OCI-LY1 (cell line): ENCODE measurements around the gene ARHGEF11.
"Not testable (repeated sequence)": the region's sequence is repeated elsewhere in the genome, so short reads cannot be mapped to it uniquely, and the experiment has no call there.

Experiments used
- H2AFZ ChIP-seq: fragments of 200-600 bp; sonication (generic), shearing (Covaris generic); 2 replicates; pipeline ENCODE4 v1.6.0; 2014; ENCODE audit warnings: antibody characterized with exemption, mild to moderate bottlenecking, low read length
- H3F3A ChIP-seq: fragments of 200-600 bp; sonication (generic), shearing (Covaris generic); 2 replicates; pipeline ENCODE4 v1.6.0; 2014; ENCODE audit warnings: mild to moderate bottlenecking, antibody characterized with exemption, low read length, moderate library complexity; ENCODE audit not compliant: insufficient read depth
- H3K27ac ChIP-seq: fragments of 200-600 bp; sonication (generic); 2 replicates; pipeline ENCODE4 v1.5.1; 2014; ENCODE audit warnings: low read length, mixed run types, mild to moderate bottlenecking, low read depth; ENCODE audit not compliant: poor library complexity, severe bottlenecking
- H3K27me3 ChIP-seq: fragments of 200-600 bp; sonication (generic); 2 replicates; pipeline ENCODE4 v1.6.0; 2014; ENCODE audit warnings: antibody characterized with exemption, mild to moderate bottlenecking, low read length, moderate library complexity; ENCODE audit not compliant: insufficient read depth
- H3K36me3 ChIP-seq: fragments of 200-600 bp; sonication (generic); 2 replicates; pipeline ENCODE4 v1.6.1; 2014; ENCODE audit warnings: mild to moderate bottlenecking, antibody characterized with exemption, low read length, moderate library complexity, mixed read lengths; ENCODE audit not compliant: insufficient read depth
- H3K4me1 ChIP-seq: fragments of 200-600 bp; sonication (generic); 2 replicates; pipeline ENCODE4 v1.5.1; 2014; ENCODE audit warnings: mild to moderate bottlenecking, low read length, moderate library complexity; ENCODE audit not compliant: insufficient read depth, severe bottlenecking
- H3K4me2 ChIP-seq: fragments of 200-600 bp; sonication (generic), shearing (Covaris generic); 2 replicates; pipeline ENCODE4 v1.6.1; 2014; ENCODE audit warnings: low read length
- H3K4me3 ChIP-seq: fragments of 200-600 bp; sonication (generic); 2 replicates; pipeline ENCODE4 v1.5.1; 2014; ENCODE audit warnings: low read length, low read depth, mild to moderate bottlenecking, mixed read lengths; ENCODE audit not compliant: poor library complexity, severe bottlenecking
- H3K79me2 ChIP-seq: fragments of 200-600 bp; shearing (Covaris generic); 2 replicates; pipeline ENCODE4 v1.6.1; 2016; ENCODE audit warnings: mixed run types, low read length, mixed read lengths; ENCODE audit not compliant: insufficient read depth
- H3K9ac ChIP-seq: fragments of 200-600 bp; sonication (generic), shearing (Covaris generic); 2 replicates; pipeline ENCODE4 v1.6.1; 2014; ENCODE audit warnings: mild to moderate bottlenecking, low read length, mixed read lengths
- H3K9me2 ChIP-seq: fragments of 200-600 bp; sonication (generic), shearing (Covaris generic); 2 replicates; pipeline ENCODE4 v1.6.1; 2014; ENCODE audit warnings: low read depth, mild to moderate bottlenecking, low read length, mixed read lengths
- H3K9me3 ChIP-seq: fragments of 200-600 bp; shearing (Covaris generic); 2 replicates; pipeline ENCODE4 v1.6.1; 2014; ENCODE audit warnings: low read length, mixed read lengths
- H4K20me1 ChIP-seq: fragments of 200-600 bp; sonication (generic), shearing (Covaris generic); 2 replicates; pipeline ENCODE4 v1.6.0; 2016; ENCODE audit warnings: mild to moderate bottlenecking, low read length; ENCODE audit not compliant: insufficient read depth
- CTCF ChIP-seq: fragments of 200-600 bp; sonication (generic), shearing (Covaris generic); IDR thresholded peaks from 2 replicates; pipeline ENCODE4 v1.5.1; 2017; ENCODE audit warnings: mild to moderate bottlenecking, antibody characterized with exemption, low read length, moderate library complexity, mixed read lengths
- EZH2 ChIP-seq: fragments of 200-600 bp; sonication (generic), shearing (Covaris generic); IDR thresholded peaks from 2 replicates; pipeline ENCODE4 v1.8.0; 2017; ENCODE audit warnings: borderline replicate concordance, mixed run types, mild to moderate bottlenecking, antibody characterized with exemption, low read length, moderate library complexity, mixed read lengths

The ARHGEF11 gene

GRCh38 chr1:157077394-157077793 lies 31.9 kb upstream of the ARHGEF11 start:
- Histone ChIP-seq H3K4me2 (no peak overlapping the region), H2AFZ (no peak overlapping the region), H4K20me1 (no peaks in the 10 kb centered on the region), H3K9me3 (no peaks in the 10 kb centered on the region), H3K79me2 (no peaks in the 10 kb centered on the region), H3K27me3 (peaks cover 6% of the 10 kb centered on the region; the same call in 1 of the 2 replicates), H3K9ac (no peak overlapping the region), H3K27ac (no peak overlapping the region), H3K36me3 (no peaks in the 10 kb centered on the region), H3F3A (no peaks in the 10 kb centered on the region), H3K4me3 (no peak overlapping the region), H3K4me1 (no peaks in the 10 kb centered on the region), H3K9me2 (no peaks in the 10 kb centered on the region)
- TF ChIP-seq CTCF (no peak), EZH2 (no peak)

GRCh38 chr1:157073944-157074685 lies 28.6 kb upstream of the ARHGEF11 start:
- Histone ChIP-seq H3K4me3 (no peak overlapping the region), H3K27me3 (peaks cover 6% of the 10 kb centered on the region; the same call in 1 of the 2 replicates), H3F3A (no peaks in the 10 kb centered on the region), H2AFZ (no peak overlapping the region), H3K9me3 (no peaks in the 10 kb centered on the region), H3K4me1 (no peaks in the 10 kb centered on the region), H3K27ac (no peak overlapping the region), H3K79me2 (no peaks in the 10 kb centered on the region), H3K9me2 (no peaks in the 10 kb centered on the region), H3K4me2 (no peak overlapping the region), H4K20me1 (no peaks in the 10 kb centered on the region), H3K36me3 (no peaks in the 10 kb centered on the region), H3K9ac (no peak overlapping the region)
- TF ChIP-seq CTCF (peak; percentile 47), EZH2 (no peak)

GRCh38 chr1:157069601-157070000 lies 24.1 kb upstream of the ARHGEF11 start:
- H3K4me2 ChIP-seq, result no peak overlapping the region
- no peak overlapping the region for H2AFZ ChIP-seq
- no peaks in the 10 kb centered on the region; the same call in 1 of the 2 replicates for H3K27me3 ChIP-seq
- TF ChIP-seq EZH2 (no peak), CTCF (no peak)
- H3K9ac ChIP-seq, result no peak overlapping the region
- H4K20me1 ChIP-seq, result no peaks in the 10 kb centered on the region
- no peaks in the 10 kb centered on the region for H3K36me3 ChIP-seq
- no peaks in the 10 kb centered on the region for H3K79me2 ChIP-seq
- no peaks in the 10 kb centered on the region for H3K4me1 ChIP-seq
- no peaks in the 10 kb centered on the region for H3K9me3 ChIP-seq
- no peak overlapping the region for H3K27ac ChIP-seq
- no peak overlapping the region for H3K4me3 ChIP-seq
- no peaks in the 10 kb centered on the region for H3K9me2 ChIP-seq
- no peaks in the 10 kb centered on the region for H3F3A ChIP-seq

GRCh38 chr1:157059241-157059640 lies 13.7 kb upstream of the ARHGEF11 start:
- not testable (repeated sequence) for H3K4me3 ChIP-seq, H3K36me3 ChIP-seq, H3K79me2 ChIP-seq, H3K9ac ChIP-seq, H4K20me1 ChIP-seq, H3K9me2 ChIP-seq, H3F3A ChIP-seq, H3K4me2 ChIP-seq, H2AFZ ChIP-seq, H3K27me3 ChIP-seq, H3K27ac ChIP-seq, H3K9me3 ChIP-seq, H3K4me1 ChIP-seq
